ENCODE measurements around the gene LHFPL2. TPM values are rescaled to one million over a fixed set of nuclear protein-coding genes. Genes with fewer than 3 reads are reported as not detected.

The LHFPL2 gene
- total and polyA plus RNA-seq, 2 donors (not counting 1 experiment from before 2014, with no cell fraction given): 3.8 to 35.5 TPM

GRCh38 chr5:78557601-78558000 is 91.0 kb downstream of the LHFPL2 start:
- 100% methylated on average over 3 of the region's 5 CpGs for WGBS (ENCODE audit: insufficient coverage)
- Histone ChIP-seq H3K4me3 (ENCODE audit: control extremely low read depth in 1 of 5, extremely low read depth in 1 of 5, insufficient read depth in 1 of 5, low read depth in 2 of 5, low read length in 4 of 5) (no peak overlapping the region), H3K79me2 (ENCODE audit: control insufficient read depth, insufficient read depth, low read length) (no peaks in the 10 kb centered on the region), H3K9me3 (ENCODE audit: control extremely low read depth in 1 of 3, control insufficient read depth in 2 of 3, insufficient read depth in 1 of 3, low read length in 2 of 3) (no peaks in the 10 kb centered on the region), H3K4me2 (replicated peaks; ENCODE audit: low read depth, low read length, poor library complexity, severe bottlenecking) (no peak overlapping the region), H2AFZ (ENCODE audit: insufficient read depth, low read depth, low read length, poor library complexity, severe bottlenecking) (no peak overlapping the region), H3K4me1 (ENCODE audit: control insufficient read depth in 2 of 2, insufficient read depth in 2 of 2, low read length in 2 of 2) (peaks cover 7 to 8% of the 10 kb centered on the region in 2 donors), H3K9ac (ENCODE audit: low read length) (no peak overlapping the region), H4K20me1 (ENCODE audit: control insufficient read depth, insufficient read depth, low read length, poor library complexity, severe bottlenecking) (no peaks in the 10 kb centered on the region), H3K27me3 (replicated peaks in 1 of 4; ENCODE audit: control extremely low read depth in 1 of 4, control insufficient read depth in 3 of 4, insufficient read depth in 4 of 4, low read length in 3 of 4) (no peaks in the 10 kb centered on the region), H3K27ac (ENCODE audit: low read length in 2 of 2) (no peak overlapping the region), H3K36me3 (replicated peaks in 1 of 2; ENCODE audit: control extremely low read depth in 1 of 2, control insufficient read depth in 1 of 2, extremely low read depth in 1 of 2, insufficient read depth in 2 of 2, low read length in 1 of 2) (no peaks in the 10 kb centered on the region)
- intact Hi-C loops (cut with micrococcal nuclease): loop anchor here (10.0 kb wide), 1 partner anchor 327 kb away; no protein-coding TSS in a partner anchor
- Mint-ChIP-seq H3K4me1 (peaks cover 18% of the 10 kb centered on the region), H3K9me3 (ENCODE audit: insufficient read depth) (peaks cover 2% of the 10 kb centered on the region), H3K27me3 (no peaks in the 10 kb centered on the region), H3K27ac (no peak overlapping the region), H3K4me3 (no peak overlapping the region)
- POLR2A ChIA-PET: no interaction called here
- DNase-seq (no peak), ATAC-seq (ENCODE audit: low read depth) (no peak)
- TF ChIP-seq EZH2 (IDR thresholded peaks at IDR 0.05; ENCODE audit: borderline replicate concordance, insufficient read depth, low read depth, low read length, poor library complexity, severe bottlenecking) (no peak), CTCF (IDR thresholded peaks at IDR 0.05) (no peak)
- CTCF ChIA-PET: interaction anchor here (1.5 kb wide), 1 partner anchor 406 kb away, joined by 3 read pairs; no protein-coding TSS in a partner anchor

GRCh38 chr5:78555870-78556269 is 92.7 kb downstream of the LHFPL2 start:
- CTCF ChIA-PET: interaction anchor here (0.6 to 1.4 kb wide), 4 partner anchors 88 to 577 kb away, joined by 3 to 6 read pairs (median 4); no protein-coding TSS in a partner anchor

More at GRCh38 chr5:78555870-78556269, 92.7 kb downstream of the LHFPL2 start:
- no peak overlapping the region for H2AFZ ChIP-seq (ENCODE audit: insufficient read depth, low read depth, low read length, poor library complexity, severe bottlenecking)
- no peaks in the 10 kb centered on the region for H3K79me2 ChIP-seq (ENCODE audit: control insufficient read depth, insufficient read depth, low read length)
- no peaks in the 10 kb centered on the region for H3K36me3 ChIP-seq (replicated peaks in 1 of 2; ENCODE audit: control extremely low read depth in 1 of 2, control insufficient read depth in 1 of 2, extremely low read depth in 1 of 2, insufficient read depth in 2 of 2, low read length in 1 of 2)
- POLR2A ChIA-PET: interaction anchor here (0.7 kb wide), 1 partner anchor 1837 kb away, joined by 3 read pairs; no protein-coding TSS in a partner anchor
- Mint-ChIP-seq H3K4me3 (no peak overlapping the region), H3K4me1 (peaks cover 22% of the 10 kb centered on the region), H3K9me3 (ENCODE audit: insufficient read depth) (peaks cover 2% of the 10 kb centered on the region), H3K27ac (no peak overlapping the region), H3K27me3 (no peaks in the 10 kb centered on the region)
- no peaks in the 10 kb centered on the region for H3K27me3 ChIP-seq (replicated peaks in 1 of 4; ENCODE audit: control extremely low read depth in 1 of 4, control insufficient read depth in 3 of 4, insufficient read depth in 4 of 4, low read length in 3 of 4)
- TF ChIP-seq CTCF (IDR thresholded peaks at IDR 0.05): peak; percentile 35
- TF ChIP-seq EZH2 (IDR thresholded peaks at IDR 0.05; ENCODE audit: borderline replicate concordance, insufficient read depth, low read depth, low read length, poor library complexity, severe bottlenecking): no peak
- H3K4me3 ChIP-seq (ENCODE audit: control extremely low read depth in 1 of 5, extremely low read depth in 1 of 5, insufficient read depth in 1 of 5, low read depth in 2 of 5, low read length in 4 of 5): no peak overlapping the region
- H3K9ac ChIP-seq (ENCODE audit: low read length): no peak overlapping the region
- peaks cover 7 to 8% of the 10 kb centered on the region in 2 donors for H3K4me1 ChIP-seq (ENCODE audit: control insufficient read depth in 2 of 2, insufficient read depth in 2 of 2, low read length in 2 of 2)
- H3K27ac ChIP-seq (ENCODE audit: low read length in 2 of 2): no peak overlapping the region
- no peaks in the 10 kb centered on the region for H3K9me3 ChIP-seq (ENCODE audit: control extremely low read depth in 1 of 3, control insufficient read depth in 2 of 3, insufficient read depth in 1 of 3, low read length in 2 of 3)
- H4K20me1 ChIP-seq (ENCODE audit: control insufficient read depth, insufficient read depth, low read length, poor library complexity, severe bottlenecking): no peaks in the 10 kb centered on the region
- H3K4me2 ChIP-seq (replicated peaks; ENCODE audit: low read depth, low read length, poor library complexity, severe bottlenecking): no peak overlapping the region
- DNase-seq (peak; percentile 23), ATAC-seq (ENCODE audit: low read depth) (no peak)
- intact Hi-C loops (cut with micrococcal nuclease): loop anchor here (10.0 kb wide), 1 partner anchor 329 kb away; no protein-coding TSS in a partner anchor
- no CpG with 5 or more reads among the region's 1 CpG for WGBS (ENCODE audit: insufficient coverage)
